SHP77 treated with DMSO at 0.1 percent for 48 hours (cell line): ENCODE data around the gene RNF207.

Experiments used
- DNase-seq: peaks from one replicate; lab custom pipeline; 2025; lab: John Stamatoyannopoulos, UW

RNF207 gene

GRCh38 chr1:6174621-6175410, 31.1 kb upstream of the RNF207 start:
- DNase-seq: no peak

- no peak for DNase-seq
Measured at GRCh38 chr1:6175411-6175828, 30.5 kb upstream of the RNF207 start.

GRCh38 chr1:6176779-6177178, 29.1 kb upstream of the RNF207 start:
- DNase-seq: no peak

- DNase-seq: no peak
Measured at GRCh38 chr1:6177681-6178380, 28.1 kb upstream of the RNF207 start.

GRCh38 chr1:6178751-6179563, 27.0 kb upstream of the RNF207 start:
- DNase-seq: no peak

GRCh38 chr1:6179564-6180175, 26.2 kb upstream of the RNF207 start:
- no peak for DNase-seq

GRCh38 chr1:6180268-6180706, 25.6 kb upstream of the RNF207 start, which contains the start of gene CHD5:
CHD5 (minus strand) TSS chr1:6180321; CDS start chr1:6180023, 298 bp downstream.
- DNase-seq: no peak

- DNase-seq: no peak
Measured at GRCh38 chr1:6180707-6181311, 25.1 kb upstream of the RNF207 start.

GRCh38 chr1:6181347-6181770, 24.6 kb upstream of the RNF207 start:
- DNase-seq: no peak

- no peak for DNase-seq
Measured at GRCh38 chr1:6183520-6183989, 22.4 kb upstream of the RNF207 start.

GRCh38 chr1:6184083-6184783, 21.7 kb upstream of the RNF207 start:
- DNase-seq: no peak

- no peak for DNase-seq
Measured at GRCh38 chr1:6185151-6185550, 20.8 kb upstream of the RNF207 start.

- no peak for DNase-seq
Measured at GRCh38 chr1:6185635-6186382, 20.1 kb upstream of the RNF207 start.

- no peak for DNase-seq
Measured at GRCh38 chr1:6188466-6188865, 17.5 kb upstream of the RNF207 start.

GRCh38 chr1:6191968-6192367, 14.0 kb upstream of the RNF207 start:
- DNase-seq: no peak

- DNase-seq: no peak
Measured at GRCh38 chr1:6197746-6198427, 8.0 kb upstream of the RNF207 start.

GRCh38 chr1:6198646-6199297, 7.1 kb upstream of the RNF207 start:
- DNase-seq: no peak

GRCh38 chr1:6199298-6200187, 6.4 kb upstream of the RNF207 start, which contains the start of gene RPL22:
RPL22 (minus strand) TSS chr1:6199595; CDS start chr1:6199573, 22 bp downstream.
- peak; percentile 96 for DNase-seq
